ENCODE measurements around the gene TMEM169.

Gene TMEM169, protein sequence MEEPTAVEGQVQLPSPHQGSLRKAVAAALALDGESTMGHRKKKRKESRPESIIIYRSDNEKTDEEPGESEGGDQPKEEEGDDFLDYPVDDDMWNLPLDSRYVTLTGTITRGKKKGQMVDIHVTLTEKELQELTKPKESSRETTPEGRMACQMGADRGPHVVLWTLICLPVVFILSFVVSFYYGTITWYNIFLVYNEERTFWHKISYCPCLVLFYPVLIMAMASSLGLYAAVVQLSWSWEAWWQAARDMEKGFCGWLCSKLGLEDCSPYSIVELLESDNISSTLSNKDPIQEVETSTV

DNA sequence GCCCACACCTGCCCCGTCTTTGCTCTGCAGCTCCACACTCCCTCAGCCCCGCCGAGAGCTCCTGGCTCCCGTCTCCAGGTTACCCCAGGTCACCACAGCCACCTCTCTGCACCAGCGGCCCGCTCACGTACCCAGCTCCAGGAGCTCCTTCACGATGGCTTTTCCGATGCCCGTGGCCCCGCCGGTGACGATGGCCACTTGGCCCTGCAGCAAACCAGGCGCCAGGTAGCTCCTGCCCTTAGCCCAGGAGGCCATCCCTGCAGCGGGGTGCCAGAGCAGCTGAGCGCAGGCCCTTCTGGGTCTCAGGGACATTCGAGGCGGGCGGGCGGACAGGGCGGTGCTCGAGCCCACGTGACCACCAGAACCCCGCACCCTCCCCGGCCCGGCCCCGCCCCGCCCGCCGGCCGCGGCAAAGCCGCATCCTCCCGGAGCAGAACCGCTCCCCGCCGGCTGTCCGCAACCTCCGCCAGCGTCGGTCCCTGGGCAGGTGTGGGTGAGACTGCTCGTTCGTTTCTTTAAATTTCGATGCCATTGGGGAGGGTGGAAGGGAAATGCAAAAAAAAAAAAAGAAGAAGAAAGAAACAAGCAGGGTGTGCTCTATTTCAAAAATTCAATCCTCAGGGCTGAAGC, at the start of gene TMEM169, which contains the start of gene PECR:
TMEM169 (plus strand) TSS at position 433 of the 630 bp plus-strand sequence. CDS start 14,045 bp downstream, outside the sequence.
PECR (minus strand) TSS at position 323 of the 630 bp plus-strand sequence; CDS start at position 255, 68 bp downstream.
- peak within 1 kb of the TSS; percentile 82 for H3K4me3 ChIP-seq (ENCODE audit: low read length)
- peaks cover 4% of the 10 kb centered on the region for H3K36me3 ChIP-seq (ENCODE audit: insufficient read depth, low read length)
- no peaks in the 10 kb centered on the region for H3K27me3 ChIP-seq (ENCODE audit: insufficient read depth, low read length)
- H2AFZ ChIP-seq (ENCODE audit: low read depth, low read length) = peak within 1 kb of the TSS; percentile 79
- peaks cover 36% of the 10 kb centered on the region for H3K4me1 ChIP-seq (ENCODE audit: insufficient read depth, low read length)
- no peaks in the 10 kb centered on the region for H3K9me3 ChIP-seq (ENCODE audit: low read length)

DNA sequence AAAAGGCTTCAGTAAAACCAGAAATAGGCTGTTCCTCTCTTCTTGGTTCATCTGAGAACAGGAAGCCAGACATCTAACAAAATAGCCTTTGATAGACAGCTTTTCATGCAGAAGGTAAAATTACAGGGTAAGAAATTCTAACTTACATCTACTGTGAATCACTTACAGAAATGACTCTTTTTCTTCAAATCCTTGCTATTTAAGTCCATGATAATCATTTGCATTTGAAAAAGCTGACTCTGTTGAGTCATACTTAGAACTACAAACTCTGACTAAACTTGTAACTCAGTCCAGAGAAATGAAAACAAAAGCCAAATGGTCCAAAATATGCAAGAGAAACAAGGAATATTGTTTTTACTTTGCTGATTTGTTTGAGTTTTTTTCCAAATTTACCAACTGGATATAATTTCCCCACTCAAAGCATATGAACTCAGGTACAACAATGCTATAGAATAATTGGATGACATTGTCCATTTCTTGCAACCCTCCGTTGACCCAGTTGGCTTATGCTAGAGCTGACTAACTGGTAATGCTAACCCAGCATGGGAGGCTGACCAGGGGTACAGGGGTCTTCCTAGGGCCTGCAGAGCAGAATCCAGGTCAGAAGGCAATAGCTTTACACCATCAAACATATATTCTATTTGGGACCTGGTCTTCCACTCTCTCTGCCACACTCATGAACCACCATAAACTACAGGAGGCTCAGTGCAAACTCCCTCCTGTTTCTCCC, 49.6 kb upstream of the TMEM169 start:
- Histone ChIP-seq H3K4me3 (ENCODE audit: low read length) (no peak overlapping the region), H2AFZ (ENCODE audit: low read depth, low read length) (no peak overlapping the region), H3K9me3 (ENCODE audit: low read length) (no peaks in the 10 kb centered on the region), H3K27me3 (ENCODE audit: insufficient read depth, low read length) (no peaks in the 10 kb centered on the region), H3K4me1 (ENCODE audit: insufficient read depth, low read length) (peaks cover 9% of the 10 kb centered on the region), H3K36me3 (ENCODE audit: insufficient read depth, low read length) (peaks cover 8% of the 10 kb centered on the region)

DNA sequence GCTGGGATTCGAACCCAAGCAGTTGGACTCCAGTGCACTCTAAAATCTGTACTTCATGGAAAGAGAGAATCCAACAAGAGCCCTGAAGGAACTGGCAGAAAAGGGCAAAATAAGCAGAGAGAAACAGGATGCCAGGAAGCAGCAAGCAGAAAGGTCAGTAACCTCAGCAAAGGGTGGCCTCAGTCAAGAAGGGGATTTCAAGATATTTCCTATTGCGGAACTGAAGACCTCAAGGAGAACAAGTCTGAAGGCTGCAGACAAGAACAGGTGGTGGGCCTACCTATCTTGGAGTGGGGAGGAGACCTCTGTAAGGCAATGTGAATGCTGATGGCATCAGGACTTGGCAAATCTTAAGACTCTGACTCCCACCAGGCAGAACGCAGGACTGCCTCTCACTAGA, 48.3 kb upstream of the TMEM169 start:
- Histone ChIP-seq H3K36me3 (ENCODE audit: insufficient read depth, low read length) (peaks cover 8% of the 10 kb centered on the region), H3K4me3 (ENCODE audit: low read length) (no peak overlapping the region), H3K27me3 (ENCODE audit: insufficient read depth, low read length) (no peaks in the 10 kb centered on the region), H3K9me3 (ENCODE audit: low read length) (no peaks in the 10 kb centered on the region), H3K4me1 (ENCODE audit: insufficient read depth, low read length) (peaks cover 9% of the 10 kb centered on the region), H2AFZ (ENCODE audit: low read depth, low read length) (no peak overlapping the region)

DNA sequence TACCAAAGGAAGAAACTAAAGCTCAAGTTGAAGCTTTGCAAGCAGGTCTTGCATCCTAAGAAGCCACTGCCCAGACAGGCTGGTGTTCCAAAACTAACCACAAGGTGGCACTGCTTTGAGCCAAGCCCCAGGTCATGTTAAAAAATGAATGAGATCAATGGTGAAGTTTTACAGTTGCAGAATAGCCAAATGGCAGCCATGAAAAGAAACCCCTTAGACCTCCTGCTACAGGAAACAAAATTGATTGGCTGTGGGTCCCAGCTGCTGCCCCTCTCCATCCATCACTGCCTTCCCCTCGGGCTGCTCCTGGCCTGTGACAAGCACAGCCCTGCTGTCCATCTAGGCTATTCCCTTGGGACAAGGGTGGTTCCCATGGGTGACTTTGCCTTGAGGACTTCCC, 47.7 kb upstream of the TMEM169 start:
- H3K4me3 ChIP-seq (ENCODE audit: low read length) = no peak overlapping the region
- H3K9me3 ChIP-seq (ENCODE audit: low read length) = no peaks in the 10 kb centered on the region
- peaks cover 9% of the 10 kb centered on the region for H3K4me1 ChIP-seq (ENCODE audit: insufficient read depth, low read length)
- H3K36me3 ChIP-seq (ENCODE audit: insufficient read depth, low read length) = peaks cover 8% of the 10 kb centered on the region
- no peaks in the 10 kb centered on the region for H3K27me3 ChIP-seq (ENCODE audit: insufficient read depth, low read length)
- H2AFZ ChIP-seq (ENCODE audit: low read depth, low read length) = no peak overlapping the region

DNA sequence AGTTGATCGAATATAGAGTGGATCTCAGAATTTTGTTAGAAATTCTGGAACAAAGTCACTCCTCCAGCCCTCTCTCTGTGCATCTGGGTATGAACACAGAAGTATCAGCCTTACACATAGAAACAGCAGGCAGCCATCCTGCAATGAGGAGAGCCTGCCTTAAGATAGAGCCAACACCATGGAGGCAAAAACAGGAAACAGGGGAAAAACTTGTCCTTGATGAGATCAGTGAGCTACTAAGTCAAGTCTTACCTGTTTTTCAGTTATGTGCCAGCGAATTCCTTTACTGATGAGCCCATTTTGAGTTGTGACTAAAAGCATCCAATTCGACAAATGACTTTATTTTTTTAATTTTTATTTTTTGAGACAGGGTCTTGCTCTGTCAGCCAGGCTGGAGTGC, 41.8 kb upstream of the TMEM169 start:
- H3K27me3 ChIP-seq (ENCODE audit: insufficient read depth, low read length) = no peaks in the 10 kb centered on the region
- H3K36me3 ChIP-seq (ENCODE audit: insufficient read depth, low read length) = peaks cover 24% of the 10 kb centered on the region
- H3K4me1 ChIP-seq (ENCODE audit: insufficient read depth, low read length) = no peaks in the 10 kb centered on the region
- no peaks in the 10 kb centered on the region for H3K9me3 ChIP-seq (ENCODE audit: low read length)
- H2AFZ ChIP-seq (ENCODE audit: low read depth, low read length) = no peak overlapping the region
- H3K4me3 ChIP-seq (ENCODE audit: low read length) = no peak overlapping the region

DNA sequence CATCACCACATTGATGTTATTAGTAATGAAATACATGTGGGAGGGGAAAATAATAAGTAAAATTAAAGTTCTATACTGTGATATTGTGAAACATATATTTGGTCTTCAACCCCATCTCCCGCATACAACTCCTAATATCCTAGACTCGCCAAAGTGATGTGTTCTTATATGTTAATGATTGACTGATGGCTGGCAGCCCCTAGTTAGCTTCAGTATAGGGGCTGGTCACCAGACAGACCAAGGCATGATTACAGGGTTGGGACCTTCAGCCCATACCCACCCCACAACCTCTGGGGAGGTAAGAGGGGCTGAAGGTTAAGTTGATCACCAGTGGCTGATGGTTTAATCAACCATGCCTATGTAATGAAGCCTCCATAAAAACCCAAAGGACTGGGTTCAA, 40.3 kb upstream of the TMEM169 start:
- Histone ChIP-seq H2AFZ (ENCODE audit: low read depth, low read length) (no peak overlapping the region), H3K9me3 (ENCODE audit: low read length) (no peaks in the 10 kb centered on the region), H3K4me1 (ENCODE audit: insufficient read depth, low read length) (no peaks in the 10 kb centered on the region), H3K27me3 (ENCODE audit: insufficient read depth, low read length) (no peaks in the 10 kb centered on the region), H3K4me3 (ENCODE audit: low read length) (no peak overlapping the region), H3K36me3 (ENCODE audit: insufficient read depth, low read length) (peaks cover 16% of the 10 kb centered on the region)

DNA sequence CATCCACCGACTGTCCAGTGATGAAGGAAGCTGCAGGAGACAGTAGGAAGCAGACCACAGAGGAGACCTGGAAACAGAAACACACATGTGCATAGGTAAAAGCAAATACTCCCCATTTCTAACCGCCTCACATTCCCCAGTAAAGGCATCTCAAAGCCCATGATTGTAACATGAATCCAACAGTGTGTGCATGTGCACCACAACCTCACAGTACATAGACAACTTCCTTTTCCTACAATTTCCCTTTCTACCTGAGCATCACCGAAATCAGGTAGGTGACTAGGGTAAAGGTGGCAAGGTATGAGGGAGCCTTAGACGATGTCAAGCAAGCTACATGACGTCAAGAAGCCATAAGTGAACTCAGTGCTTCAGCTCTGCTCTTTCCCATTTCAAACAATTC, 37.8 kb upstream of the TMEM169 start:
- Histone ChIP-seq H3K4me3 (ENCODE audit: low read length) (no peak overlapping the region), H3K27me3 (ENCODE audit: insufficient read depth, low read length) (no peaks in the 10 kb centered on the region), H3K36me3 (ENCODE audit: insufficient read depth, low read length) (peaks cover 26% of the 10 kb centered on the region), H2AFZ (ENCODE audit: low read depth, low read length) (no peak overlapping the region), H3K4me1 (ENCODE audit: insufficient read depth, low read length) (no peaks in the 10 kb centered on the region), H3K9me3 (ENCODE audit: low read length) (no peaks in the 10 kb centered on the region)

DNA sequence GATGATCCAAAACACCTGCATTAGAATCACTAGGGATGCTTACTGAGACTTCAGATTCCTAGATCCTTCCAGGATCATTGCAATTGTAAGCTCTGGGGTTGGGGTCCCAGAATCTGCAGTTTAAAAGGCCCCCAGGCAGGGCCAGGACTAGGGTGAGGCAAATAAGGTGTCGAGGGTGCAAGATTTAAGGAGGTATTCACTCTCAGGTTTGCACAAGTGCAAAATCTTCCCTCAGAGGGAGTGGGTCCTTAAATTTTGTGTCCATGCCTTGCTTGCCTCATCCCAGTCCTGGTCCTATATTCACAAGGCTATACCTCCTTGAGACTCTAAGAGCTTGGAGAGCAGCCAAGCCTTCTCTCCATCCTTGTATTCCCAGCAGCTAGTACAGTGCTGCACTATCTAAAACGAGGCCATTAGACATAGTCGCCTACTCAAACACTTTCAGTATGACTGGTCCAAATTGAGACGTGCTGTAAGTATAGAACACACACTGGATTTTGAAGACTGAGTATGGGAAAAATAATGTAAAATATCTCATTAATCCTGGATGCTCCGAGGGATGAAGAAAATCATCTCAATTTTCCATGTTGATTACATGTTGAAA, 36.7 kb upstream of the TMEM169 start:
- no peak overlapping the region for H2AFZ ChIP-seq (ENCODE audit: low read depth, low read length)
- H3K4me3 ChIP-seq (ENCODE audit: low read length) = no peak overlapping the region
- H3K9me3 ChIP-seq (ENCODE audit: low read length) = no peaks in the 10 kb centered on the region
- H3K27me3 ChIP-seq (ENCODE audit: insufficient read depth, low read length) = no peaks in the 10 kb centered on the region
- peaks cover 21% of the 10 kb centered on the region for H3K36me3 ChIP-seq (ENCODE audit: insufficient read depth, low read length)
- H3K4me1 ChIP-seq (ENCODE audit: insufficient read depth, low read length) = no peaks in the 10 kb centered on the region

DNA sequence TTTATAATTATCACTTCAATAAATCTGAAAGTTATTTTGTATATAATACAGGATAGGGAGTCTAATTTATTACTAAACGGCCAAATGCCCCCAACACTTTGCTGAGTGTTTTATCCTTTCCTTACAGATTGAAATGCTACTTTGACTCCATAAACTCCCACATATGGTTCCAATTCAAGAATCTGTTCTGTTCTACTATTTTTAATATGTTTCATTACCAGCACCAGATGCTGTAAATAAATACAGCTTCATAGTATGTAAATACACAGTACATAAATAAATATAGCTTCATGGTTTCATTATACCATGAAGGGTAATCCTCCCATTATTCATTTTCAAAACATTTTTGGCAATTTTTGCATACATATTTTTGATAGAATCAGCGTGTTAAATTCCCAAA, 34.3 kb upstream of the TMEM169 start:
- no peak overlapping the region for H2AFZ ChIP-seq (ENCODE audit: low read depth, low read length)
- H3K27me3 ChIP-seq (ENCODE audit: insufficient read depth, low read length) = no peaks in the 10 kb centered on the region
- no peaks in the 10 kb centered on the region for H3K4me1 ChIP-seq (ENCODE audit: insufficient read depth, low read length)
- H3K9me3 ChIP-seq (ENCODE audit: low read length) = peaks cover under 1% of the 10 kb centered on the region
- no peak overlapping the region for H3K4me3 ChIP-seq (ENCODE audit: low read length)
- peaks cover 23% of the 10 kb centered on the region for H3K36me3 ChIP-seq (ENCODE audit: insufficient read depth, low read length)

DNA sequence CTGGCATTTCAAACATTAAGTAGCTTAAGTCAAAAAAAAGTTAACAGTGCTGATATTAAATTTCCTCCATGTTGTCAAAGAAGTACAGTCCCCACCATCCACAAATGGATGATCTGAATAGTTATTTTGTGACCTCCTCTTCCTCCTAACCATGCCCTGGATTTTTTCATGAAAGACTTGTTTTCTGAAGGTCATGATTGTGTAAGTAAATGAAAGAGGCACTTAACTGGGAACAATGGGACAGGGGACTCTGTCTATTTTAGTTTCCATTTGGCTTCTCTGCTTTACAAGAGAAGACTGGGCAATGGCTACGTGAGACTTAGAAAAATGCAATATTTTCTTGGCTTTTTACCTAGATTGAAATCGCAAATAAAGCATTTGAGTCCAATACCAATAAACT, 32.3 kb upstream of the TMEM169 start:
- Histone ChIP-seq H3K27me3 (ENCODE audit: insufficient read depth, low read length) (no peaks in the 10 kb centered on the region), H3K36me3 (ENCODE audit: insufficient read depth, low read length) (peaks cover 12% of the 10 kb centered on the region), H3K9me3 (ENCODE audit: low read length) (peaks cover 2% of the 10 kb centered on the region), H2AFZ (ENCODE audit: low read depth, low read length) (no peak overlapping the region), H3K4me3 (ENCODE audit: low read length) (no peak overlapping the region), H3K4me1 (ENCODE audit: insufficient read depth, low read length) (no peaks in the 10 kb centered on the region)

DNA sequence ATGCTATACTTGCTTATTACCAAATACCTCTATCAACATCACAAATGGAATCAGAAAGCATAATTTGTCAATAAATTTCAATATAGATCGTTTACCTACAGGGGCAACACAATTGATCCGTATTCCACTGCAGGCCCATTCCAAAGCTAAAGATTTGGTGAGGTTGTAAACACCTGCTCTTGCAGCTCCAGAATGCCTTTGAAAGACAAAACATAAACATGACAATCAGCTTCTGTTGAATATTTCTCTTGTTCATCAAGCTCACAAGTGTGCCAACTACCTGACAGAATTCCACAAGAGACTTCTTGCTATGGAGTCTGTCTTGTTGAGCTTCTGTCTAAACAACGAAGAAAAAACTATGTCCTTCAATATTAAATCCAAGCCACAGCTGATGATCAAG, 30.4 kb upstream of the TMEM169 start:
- Histone ChIP-seq H3K36me3 (ENCODE audit: insufficient read depth, low read length) (peaks cover 12% of the 10 kb centered on the region), H3K4me3 (ENCODE audit: low read length) (no peak overlapping the region), H3K9me3 (ENCODE audit: low read length) (peaks cover 2% of the 10 kb centered on the region), H3K4me1 (ENCODE audit: insufficient read depth, low read length) (no peaks in the 10 kb centered on the region), H2AFZ (ENCODE audit: low read depth, low read length) (no peak overlapping the region), H3K27me3 (ENCODE audit: insufficient read depth, low read length) (no peaks in the 10 kb centered on the region)

DNA sequence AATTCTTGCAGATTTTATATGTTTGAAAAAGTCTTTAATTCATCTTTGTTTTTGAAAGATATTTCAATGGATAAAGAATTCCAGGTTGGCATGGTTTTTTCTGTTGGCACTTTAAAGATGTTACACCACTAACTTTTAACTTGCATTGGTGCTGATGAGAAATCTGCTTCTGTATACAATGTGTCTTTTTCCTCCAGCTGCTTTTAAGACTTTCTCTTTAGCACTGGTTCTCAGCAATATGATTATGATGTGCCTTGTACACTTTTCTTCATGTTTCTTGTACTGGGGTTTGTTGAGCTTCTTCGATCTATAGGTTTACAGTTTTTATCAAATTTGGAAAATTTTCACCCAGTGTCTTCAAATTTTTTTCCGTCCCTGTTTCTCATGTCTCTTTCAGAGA, 29.3 kb upstream of the TMEM169 start:
- Histone ChIP-seq H3K27me3 (ENCODE audit: insufficient read depth, low read length) (no peaks in the 10 kb centered on the region), H2AFZ (ENCODE audit: low read depth, low read length) (no peak overlapping the region), H3K9me3 (ENCODE audit: low read length) (peaks cover 2% of the 10 kb centered on the region), H3K36me3 (ENCODE audit: insufficient read depth, low read length) (peaks cover 7% of the 10 kb centered on the region), H3K4me3 (ENCODE audit: low read length) (no peak overlapping the region), H3K4me1 (ENCODE audit: insufficient read depth, low read length) (no peaks in the 10 kb centered on the region)

DNA sequence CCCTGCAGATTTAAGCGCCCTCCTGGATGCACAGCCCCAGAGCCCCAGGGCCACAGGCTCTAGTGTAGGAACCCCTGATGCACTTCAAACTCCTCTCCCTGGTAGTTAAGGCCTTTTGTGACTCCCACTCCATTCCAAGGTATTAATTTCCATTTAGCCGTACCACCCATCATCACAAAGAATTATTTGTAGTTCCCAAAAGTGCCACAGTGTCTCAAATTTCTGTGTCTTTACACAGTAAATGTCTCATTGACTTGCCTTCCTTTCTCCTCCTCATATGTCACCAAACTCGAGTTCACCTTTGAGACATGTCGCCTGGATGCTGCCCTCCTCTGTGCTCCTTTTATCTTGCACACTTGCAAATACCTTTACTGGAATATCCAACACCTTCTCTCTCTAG, 26.0 kb upstream of the TMEM169 start:
- Histone ChIP-seq H3K27me3 (ENCODE audit: insufficient read depth, low read length) (no peaks in the 10 kb centered on the region), H3K4me3 (ENCODE audit: low read length) (no peak overlapping the region), H3K36me3 (ENCODE audit: insufficient read depth, low read length) (peaks cover 12% of the 10 kb centered on the region), H2AFZ (ENCODE audit: low read depth, low read length) (no peak overlapping the region), H3K9me3 (ENCODE audit: low read length) (peaks cover 2% of the 10 kb centered on the region), H3K4me1 (ENCODE audit: insufficient read depth, low read length) (no peaks in the 10 kb centered on the region)

Data from neuron (in vitro differentiated cells).